ENCODE results near the gene PI4KA. TPM values are rescaled to one million over a fixed set of nuclear protein-coding genes. Genes with fewer than 3 reads are reported as not detected.
"Not testable (repeated sequence)": the region's sequence is repeated elsewhere in the genome, so short reads cannot be mapped to it uniquely, and the experiment has no call there.

The PI4KA gene
- total RNA-seq, 1 experiment from 2014 or later: 40.0 TPM

- DNase-seq (ENCODE audit: low read depth): no peak
These were observed 131.2 kb downstream of the PI4KA start for GRCh38 chr22:20727118-20728015.

GRCh38 chr22:20725987-20726558 is 132.5 kb downstream of the PI4KA start:
- DNase-seq (ENCODE audit: low read depth): peak; percentile 22

- DNase-seq (ENCODE audit: low read depth): no peak
These were observed 133.7 kb downstream of the PI4KA start for GRCh38 chr22:20724676-20725454.

GRCh38 chr22:20721409-20722218 is 137.0 kb downstream of the PI4KA start:
- DNase-seq (ENCODE audit: low read depth): no peak

- no peak for DNase-seq (ENCODE audit: low read depth)
These were observed 137.8 kb downstream of the PI4KA start for GRCh38 chr22:20720692-20721408.

GRCh38 chr22:20718727-20719126 is 139.9 kb downstream of the PI4KA start:
- peak; percentile 20 for DNase-seq (ENCODE audit: low read depth)

- DNase-seq (ENCODE audit: low read depth): not testable (repeated sequence)
These were observed 140.6 kb downstream of the PI4KA start for GRCh38 chr22:20717981-20718380.

- DNase-seq (ENCODE audit: low read depth): not testable (repeated sequence)
These were observed 141.3 kb downstream of the PI4KA start for GRCh38 chr22:20717213-20717866.

GRCh38 chr22:20713116-20713515 is 145.5 kb downstream of the PI4KA start:
- not testable (repeated sequence) for DNase-seq (ENCODE audit: low read depth)

- not testable (repeated sequence) for DNase-seq (ENCODE audit: low read depth)
These were observed 148.6 kb downstream of the PI4KA start for GRCh38 chr22:20709966-20710365.

GRCh38 chr22:20707549-20708118 is 151.0 kb downstream of the PI4KA start:
- not testable (repeated sequence) for DNase-seq (ENCODE audit: low read depth)

GRCh38 chr22:20703816-20704609 is 154.6 kb downstream of the PI4KA start:
- not testable (repeated sequence) for DNase-seq (ENCODE audit: low read depth)

GRCh38 chr22:20703414-20703806 is 155.2 kb downstream of the PI4KA start:
- not testable (repeated sequence) for DNase-seq (ENCODE audit: low read depth)

GRCh38 chr22:20702546-20703413 is 155.8 kb downstream of the PI4KA start:
- peak; percentile 80 for DNase-seq (ENCODE audit: low read depth)

- DNase-seq (ENCODE audit: low read depth): not testable (repeated sequence)
These were observed 156.5 kb downstream of the PI4KA start for GRCh38 chr22:20702175-20702545.

GRCh38 chr22:20701680-20702136 is 156.9 kb downstream of the PI4KA start:
- DNase-seq (ENCODE audit: low read depth): not testable (repeated sequence)

GRCh38 chr22:20700347-20700746 is 158.3 kb downstream of the PI4KA start:
- not testable (repeated sequence) for DNase-seq (ENCODE audit: low read depth)

GRCh38 chr22:20699856-20700255 is 158.8 kb downstream of the PI4KA start:
- not testable (repeated sequence) for DNase-seq (ENCODE audit: low read depth)

Measured in LHCN-M2 (cell line).